ENCODE data around the gene CLEC18B.

DNA sequence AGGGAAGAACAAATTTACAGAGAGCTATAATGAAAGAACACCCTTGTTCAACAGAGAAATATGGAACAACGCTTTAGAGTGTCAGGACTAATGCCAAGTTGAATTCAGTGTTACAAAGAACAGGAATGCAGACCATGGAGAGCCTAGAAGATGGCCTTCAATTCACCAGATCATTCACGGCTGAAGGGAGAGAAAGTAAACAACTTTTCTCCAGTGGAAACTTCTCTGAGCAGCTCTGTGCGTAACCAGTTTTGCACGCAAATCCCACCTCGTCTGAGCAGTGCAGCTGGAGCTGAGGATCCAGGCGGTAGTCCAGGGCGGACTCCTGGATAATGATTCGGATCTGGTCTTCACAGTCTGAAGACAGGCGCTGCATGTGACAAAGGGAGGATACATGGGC lies 40.5 kb upstream of the CLEC18B start:
- TF ChIP-seq CTCF (IDR thresholded peaks at IDR 0.05; ENCODE audit: low read depth, low read length) (no peak), MAX (IDR thresholded peaks at IDR 0.05; ENCODE audit: low read depth, low read length) (no peak), POLR2A (IDR thresholded peaks at IDR 0.05; ENCODE audit: extremely low read depth, insufficient read length) (no peak), MYC (IDR thresholded peaks at IDR 0.05; ENCODE audit: low read depth, low read length) (no peak)

Measured in NB4 (cell line).